ENCODE data around the gene NPC1L1. TPM values are rescaled to one million over a fixed set of nuclear protein-coding genes. Genes with fewer than 3 reads are reported as not detected.
"Not testable (repeated sequence)": the region's sequence is repeated elsewhere in the genome, so short reads cannot be mapped to it uniquely, and the experiment has no call there.

The NPC1L1 gene
- total and polyA plus RNA-seq, 8 donors: 0.06 to 0.50 (median 0.32) TPM; not detected in 1

DNA sequence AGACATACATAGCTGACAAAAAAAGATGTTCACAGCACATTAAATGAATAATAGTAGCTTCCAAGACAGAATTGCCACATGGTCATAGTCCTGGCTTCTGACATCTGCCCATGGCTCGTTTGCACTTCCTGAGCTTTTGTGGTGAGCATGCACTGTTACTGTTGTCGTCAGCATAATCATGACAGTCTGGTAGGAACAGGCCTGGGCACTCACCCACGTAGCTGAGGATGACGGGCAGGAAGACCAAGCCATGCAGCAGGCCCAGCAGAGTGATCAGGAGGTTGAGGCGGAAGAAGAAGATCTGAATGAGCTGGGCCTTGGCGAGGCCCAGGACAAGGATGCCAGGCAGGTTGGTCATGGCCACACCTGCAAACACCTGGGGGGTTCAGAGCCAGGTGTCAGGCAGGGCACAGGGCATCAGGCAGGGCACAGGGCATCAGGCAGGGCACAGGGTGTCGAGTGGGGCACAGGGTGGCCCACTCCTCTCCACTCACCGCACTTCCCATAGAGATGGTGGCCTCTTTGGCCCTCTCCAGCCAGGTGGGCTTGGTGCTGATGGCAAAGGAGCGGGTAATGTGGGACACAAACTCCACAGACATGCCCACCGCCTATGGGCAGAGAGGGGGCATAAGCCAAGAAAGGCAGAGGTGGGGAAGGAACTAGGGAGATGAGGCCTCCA lies 25.4 kb downstream of the NPC1L1 start:
- Histone ChIP-seq H3K4me1 (no peaks in the 10 kb centered on the region), H3K9me3 (no peaks in the 10 kb centered on the region), H3K4me3 (no peak overlapping the region), H3K27ac (no peak overlapping the region), H3K36me3 (no peaks in the 10 kb centered on the region), H3K27me3 (no peaks in the 10 kb centered on the region)
- ATAC-seq (no peak), DNase-seq (no peak)
- intact Hi-C loops (cut with DNase I): no loop called here
- TF ChIP-seq CTCF (IDR thresholded peaks at IDR 0.05): no peak

DNA sequence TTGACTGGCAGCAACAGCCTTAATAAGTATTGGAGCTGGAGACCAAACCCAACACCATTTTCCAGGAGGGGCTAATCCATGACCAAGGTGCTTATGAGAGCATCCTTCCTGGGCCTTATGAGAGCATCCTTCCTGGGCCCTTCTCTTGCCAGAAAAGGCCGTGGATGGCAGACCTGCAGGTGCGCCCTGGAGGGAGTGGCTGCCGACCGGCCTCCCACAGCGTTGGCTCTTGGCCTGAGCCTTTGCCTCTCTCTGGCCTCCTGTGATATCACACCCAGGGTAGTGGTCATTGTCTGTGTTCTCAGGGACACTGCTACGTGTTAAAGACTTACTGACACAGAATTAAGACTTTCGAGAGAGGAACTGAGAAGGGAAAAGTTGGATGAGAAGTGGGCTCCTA lies 28.4 kb downstream of the NPC1L1 start:
- ATAC-seq: no peak
- Histone ChIP-seq H3K27ac (no peak overlapping the region), H3K9me3 (peaks cover 0 to 5% of the 10 kb centered on the region in 2 donors), H3K4me1 (no peaks in the 10 kb centered on the region), H3K4me3 (no peak overlapping the region), H3K36me3 (no peaks in the 10 kb centered on the region), H3K27me3 (no peaks in the 10 kb centered on the region)
- no peak for TF ChIP-seq CTCF (IDR thresholded peaks at IDR 0.05)
- no peak for DNase-seq
- intact Hi-C loops (cut with DNase I): no loop called here

DNA sequence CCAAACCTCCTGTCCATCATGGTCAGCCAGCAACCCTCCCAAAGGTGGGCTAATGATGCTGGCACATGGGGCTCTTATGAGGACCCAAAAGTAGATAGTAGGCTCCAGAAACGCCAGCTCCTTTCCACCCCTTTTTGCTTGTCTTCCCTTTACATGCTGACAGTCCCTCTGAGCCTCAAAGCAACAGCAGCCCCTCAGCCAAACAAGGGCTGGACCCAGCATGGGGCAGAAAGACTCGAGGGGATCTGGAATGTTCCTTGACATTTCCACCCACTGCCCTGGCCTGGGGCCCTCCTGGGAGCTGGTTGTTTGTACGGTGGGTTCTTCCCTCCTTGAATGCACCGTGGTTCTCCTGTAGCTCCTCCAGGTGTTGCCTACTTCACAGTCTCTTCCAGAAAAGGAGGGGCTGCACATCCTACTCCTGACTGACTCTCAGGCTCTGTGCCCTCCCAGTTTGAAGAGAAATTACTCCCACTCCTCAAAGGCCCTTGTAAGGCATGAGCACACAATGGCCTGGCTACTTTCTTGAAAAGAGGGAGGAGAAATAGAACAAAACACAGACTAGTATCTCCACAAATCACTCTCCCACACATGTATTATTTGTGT lies 29.2 kb downstream of the NPC1L1 start:
- ATAC-seq (no peak), DNase-seq (no peak)
- Histone ChIP-seq H3K4me3 (no peak overlapping the region), H3K9me3 (peaks cover 0 to 5% of the 10 kb centered on the region in 2 donors), H3K27ac (no peak overlapping the region), H3K27me3 (no peaks in the 10 kb centered on the region), H3K36me3 (no peaks in the 10 kb centered on the region), H3K4me1 (no peaks in the 10 kb centered on the region)
- intact Hi-C loops (cut with DNase I): no loop called here
- TF ChIP-seq CTCF (IDR thresholded peaks at IDR 0.05): no peak

GRCh38 chr7:44511236-44511635 lies 29.9 kb downstream of the NPC1L1 start:
- H3K27me3 ChIP-seq: no peaks in the 10 kb centered on the region
- DNase-seq (no peak), ATAC-seq (no peak)
- H3K4me3 ChIP-seq: no peak overlapping the region
- peaks cover 0 to 5% of the 10 kb centered on the region in 2 donors for H3K9me3 ChIP-seq
- intact Hi-C loops (cut with DNase I): no loop called here
- no peaks in the 10 kb centered on the region for H3K36me3 ChIP-seq
- no peaks in the 10 kb centered on the region for H3K4me1 ChIP-seq
- H3K27ac ChIP-seq: no peak overlapping the region
- no peak for TF ChIP-seq CTCF (IDR thresholded peaks at IDR 0.05)

DNA sequence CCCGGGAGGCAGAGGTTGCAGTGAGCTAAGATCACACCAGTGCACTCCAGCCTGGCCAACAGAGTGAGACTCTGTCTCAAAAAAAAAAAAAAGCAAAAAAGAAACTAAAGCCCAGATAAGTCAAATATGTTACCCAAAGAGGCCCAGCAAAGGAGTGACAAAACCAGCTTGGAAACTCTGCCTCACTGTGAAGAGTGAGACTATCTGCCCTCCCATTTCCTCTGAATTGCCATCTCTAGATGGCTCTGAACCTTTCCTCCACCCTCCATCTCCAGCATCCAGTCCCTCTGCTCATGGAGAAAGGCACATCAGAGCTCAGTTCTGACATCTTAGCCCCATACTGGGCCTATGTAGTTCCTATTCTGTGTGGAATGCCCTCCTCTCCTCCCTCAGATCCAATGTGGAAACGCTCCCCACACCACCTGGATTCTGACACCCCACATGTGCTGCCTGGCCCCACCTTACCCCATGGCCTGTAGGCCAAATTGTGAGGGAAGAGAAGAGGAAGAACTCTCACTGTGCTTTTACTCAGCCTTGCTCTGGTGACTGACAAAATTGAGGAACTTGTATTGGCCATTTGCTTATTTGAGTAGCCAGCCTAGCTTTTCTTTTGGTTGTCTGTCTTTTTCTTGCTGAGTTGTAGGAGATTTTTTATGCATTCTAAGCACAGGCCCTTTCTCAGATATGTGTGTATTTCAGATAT lies 32.7 kb downstream of the NPC1L1 start:
- Histone ChIP-seq H3K4me1 (no peaks in the 10 kb centered on the region), H3K4me3 (no peak overlapping the region), H3K36me3 (no peaks in the 10 kb centered on the region), H3K27ac (no peak overlapping the region), H3K9me3 (peaks cover 0 to 5% of the 10 kb centered on the region in 2 donors), H3K27me3 (no peaks in the 10 kb centered on the region)
- TF ChIP-seq CTCF (IDR thresholded peaks at IDR 0.05): no peak
- no peak for DNase-seq
- ATAC-seq: no peak
- intact Hi-C loops (cut with DNase I): no loop called here

DNA sequence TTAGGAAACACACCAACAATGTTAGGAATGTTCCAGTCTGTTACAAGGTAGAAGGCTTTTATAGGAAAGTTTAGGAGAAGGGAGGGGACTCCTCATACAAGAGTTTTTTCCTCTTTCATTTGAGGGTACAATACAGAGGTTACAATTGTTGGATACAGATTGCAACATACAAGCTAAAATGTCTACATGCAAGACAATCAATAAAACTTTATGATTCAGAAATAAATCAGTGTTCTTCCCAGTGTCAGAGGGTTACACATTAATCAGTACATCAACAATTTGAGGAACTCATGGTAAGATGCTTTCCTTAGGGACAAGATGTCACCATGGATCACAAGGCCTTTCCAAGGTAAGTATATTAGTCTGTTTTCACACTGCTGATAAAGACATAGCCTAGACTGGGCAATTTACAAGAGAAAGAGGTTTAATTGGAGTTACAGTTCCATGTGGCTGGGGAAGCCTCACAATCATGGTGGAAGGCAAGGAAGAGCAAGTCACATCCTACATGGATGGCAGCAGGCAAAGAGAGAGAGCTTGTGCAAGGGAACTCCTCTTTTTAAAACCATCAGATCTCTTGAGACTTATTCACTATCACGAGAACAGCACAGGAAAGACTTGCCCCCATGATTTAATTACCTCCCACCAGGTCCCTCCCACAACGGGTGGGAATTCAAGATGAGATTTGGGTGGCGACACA lies 34.4 kb downstream of the NPC1L1 start:
- intact Hi-C loops (cut with DNase I); H3K4me1 ChIP-seq; DNase-seq; H3K9me3 ChIP-seq; ATAC-seq; H3K27me3 ChIP-seq; H3K4me3 ChIP-seq; H3K27ac ChIP-seq; H3K36me3 ChIP-seq: not testable (repeated sequence)

Data from left lung (tissue), 10 donors.